ENCODE results near the gene CD82.

The CD82 gene

DNA sequence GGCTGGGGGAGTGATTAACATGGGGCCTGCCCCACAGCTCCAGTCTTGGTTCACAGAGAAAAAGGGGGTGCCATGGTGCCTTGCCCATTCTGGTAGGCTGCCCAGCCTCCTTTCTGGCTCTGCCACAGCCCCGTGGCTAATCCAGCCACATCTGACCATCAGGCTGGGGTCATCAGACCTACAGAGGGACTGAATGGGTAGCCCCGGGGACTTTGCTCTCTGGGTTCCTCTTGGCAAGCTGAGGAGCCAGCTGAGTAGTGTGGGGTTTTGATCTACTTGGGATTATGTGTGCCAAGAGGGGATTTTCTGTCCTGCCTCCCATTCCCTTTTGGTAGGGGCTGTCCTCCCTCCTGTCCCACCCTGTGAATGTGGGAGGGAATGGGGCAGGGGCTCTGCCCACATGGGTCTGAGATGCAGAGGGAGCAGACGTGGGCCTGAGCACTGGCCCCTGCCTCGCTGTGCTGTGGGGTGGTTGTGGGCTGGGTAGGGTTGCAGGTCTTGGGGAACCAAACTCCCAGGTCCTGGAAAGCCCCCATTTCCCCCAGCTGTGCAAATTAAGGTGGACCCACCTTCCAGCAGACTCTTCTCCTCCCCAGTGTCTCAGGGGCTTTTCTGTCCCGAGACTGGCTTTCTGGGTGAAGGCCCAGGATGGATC lies 32.0 kb downstream of the CD82 start:
- DNase-seq, result no peak

DNA sequence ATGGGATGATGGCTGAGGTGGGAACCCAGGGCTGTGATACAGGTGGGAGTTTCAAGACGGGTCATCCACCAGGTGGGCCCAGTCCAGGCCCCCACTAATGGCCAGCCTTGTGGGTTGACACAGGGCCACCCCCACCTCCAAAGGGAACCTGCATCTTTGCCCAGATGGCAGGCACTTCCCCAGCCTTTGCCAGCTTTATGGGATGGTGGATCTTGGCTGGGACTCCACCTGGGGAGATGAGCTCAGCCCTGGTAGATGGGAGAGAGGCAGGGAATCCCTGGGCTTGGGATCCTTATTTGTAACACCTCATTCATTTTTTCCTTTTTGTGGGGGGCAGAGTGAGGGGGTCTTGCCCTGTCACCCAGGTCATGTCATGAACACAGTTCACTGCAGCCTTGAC lies 33.4 kb downstream of the CD82 start:
- no peak for DNase-seq

DNA sequence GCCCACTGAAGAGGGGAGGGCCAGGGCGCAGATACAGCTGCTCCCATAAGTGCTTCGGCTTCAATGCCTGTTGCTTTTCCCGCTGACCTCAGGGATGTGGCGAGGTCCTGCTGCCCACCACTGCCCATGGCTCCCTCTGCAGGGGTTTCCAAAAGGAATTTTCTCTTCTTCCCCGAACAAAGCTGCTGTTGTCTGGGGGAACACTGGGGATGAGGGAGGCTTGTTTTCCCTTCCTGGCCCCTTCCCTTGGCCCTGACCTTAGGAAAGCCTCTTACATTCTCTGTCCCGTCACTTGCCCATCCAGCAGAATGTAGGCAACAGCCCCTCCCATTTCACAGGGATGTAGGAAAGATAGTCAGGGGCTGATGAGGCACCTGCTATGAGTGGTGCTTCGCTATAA lies 34.8 kb downstream of the CD82 start:
- peak in 1 of 58 donors; percentile 27 for DNase-seq

DNA sequence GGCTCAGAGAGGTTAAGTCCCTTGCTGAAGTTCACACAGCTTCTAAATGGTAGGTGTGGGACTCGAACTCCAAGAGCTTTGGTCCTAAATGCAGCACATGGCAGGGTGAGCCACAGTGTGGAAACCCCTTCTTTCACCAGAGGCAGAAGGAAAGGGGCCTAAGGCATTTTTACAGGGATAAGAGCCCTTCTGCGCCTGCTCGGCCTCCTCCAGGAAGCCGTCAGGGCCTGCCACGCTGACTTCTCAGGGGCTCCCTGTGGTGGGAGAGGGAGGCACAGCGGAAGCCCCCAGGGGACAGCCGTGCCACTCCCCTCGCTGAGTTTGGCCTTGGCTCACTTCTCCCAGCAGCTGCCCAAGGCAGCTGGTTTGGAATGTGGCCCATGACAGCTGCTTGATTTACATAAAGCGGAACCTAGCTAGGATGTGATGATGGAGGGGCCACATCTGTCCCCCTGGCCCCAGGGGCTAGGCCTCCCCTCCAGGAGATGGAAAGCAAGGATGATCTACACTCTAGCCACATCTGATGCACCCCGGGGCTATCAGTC lies 35.4 kb downstream of the CD82 start:
- peak in 8 of 58 donors; percentile 16 to 40 (median 24) for DNase-seq

DNA sequence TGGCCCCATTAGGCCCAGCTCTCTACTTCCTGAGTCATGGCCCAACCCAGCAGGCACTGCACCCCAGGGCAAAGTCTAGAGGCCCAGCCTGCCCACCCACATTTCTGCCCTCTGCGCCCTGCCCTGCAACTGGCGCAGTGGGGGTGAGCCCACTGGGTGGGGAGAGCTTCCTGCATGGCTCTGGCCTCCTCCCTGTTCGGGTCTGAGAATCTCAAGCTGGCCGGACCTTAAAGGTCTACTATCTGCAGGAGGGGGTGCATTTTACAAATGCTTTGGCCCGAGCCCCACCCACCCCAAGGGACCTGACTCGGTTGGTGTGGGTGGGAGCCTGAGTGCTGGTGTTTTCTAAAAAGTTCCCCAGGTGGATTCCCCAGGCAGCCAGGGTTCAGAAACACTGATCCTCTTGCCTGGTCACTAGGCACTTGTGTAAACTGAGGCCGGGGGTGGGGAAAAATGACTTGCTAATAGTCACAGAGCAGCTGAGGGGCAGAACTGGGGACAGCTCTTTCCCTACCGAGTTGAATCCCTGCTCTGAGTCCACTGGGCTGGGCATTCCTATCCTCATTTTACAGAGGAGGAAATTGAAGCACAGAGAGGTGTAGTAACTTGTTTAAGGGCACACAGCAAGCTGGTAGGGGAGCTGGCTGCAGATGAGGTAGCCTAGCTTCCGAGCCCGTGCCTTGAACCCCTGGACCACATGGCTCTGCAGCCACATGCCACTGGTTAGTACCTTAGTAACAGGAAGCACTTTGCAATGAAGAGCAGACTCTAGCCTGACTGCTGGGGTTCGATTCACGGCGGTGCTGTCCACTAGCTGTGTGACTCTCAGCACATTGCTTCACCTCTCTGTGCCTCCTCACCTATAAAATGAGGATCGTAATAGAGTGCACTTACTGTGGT lies 36.3 kb downstream of the CD82 start:
- no peak for DNase-seq

DNA sequence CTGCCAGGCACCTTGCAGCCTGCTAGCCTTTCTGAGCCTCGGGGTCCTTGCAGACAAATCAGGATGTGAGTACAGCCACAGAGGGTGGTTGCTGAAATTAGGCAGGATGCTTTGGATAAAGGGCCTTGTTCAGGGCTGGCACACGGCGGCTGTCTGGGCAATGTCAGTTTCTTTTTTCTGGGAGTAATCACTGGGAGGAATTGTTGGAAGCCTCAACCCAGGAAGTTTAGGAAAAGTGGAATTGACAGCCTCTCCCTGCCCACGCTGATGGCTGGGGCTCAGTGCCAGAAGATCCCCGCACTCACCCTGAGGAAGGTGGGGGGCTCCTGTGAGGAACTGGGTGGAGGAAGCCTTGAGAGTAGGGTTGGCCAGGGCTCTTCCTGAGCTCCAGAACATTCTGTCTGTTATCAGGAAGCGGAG lies 37.4 kb downstream of the CD82 start:
- no peak for DNase-seq

DNA sequence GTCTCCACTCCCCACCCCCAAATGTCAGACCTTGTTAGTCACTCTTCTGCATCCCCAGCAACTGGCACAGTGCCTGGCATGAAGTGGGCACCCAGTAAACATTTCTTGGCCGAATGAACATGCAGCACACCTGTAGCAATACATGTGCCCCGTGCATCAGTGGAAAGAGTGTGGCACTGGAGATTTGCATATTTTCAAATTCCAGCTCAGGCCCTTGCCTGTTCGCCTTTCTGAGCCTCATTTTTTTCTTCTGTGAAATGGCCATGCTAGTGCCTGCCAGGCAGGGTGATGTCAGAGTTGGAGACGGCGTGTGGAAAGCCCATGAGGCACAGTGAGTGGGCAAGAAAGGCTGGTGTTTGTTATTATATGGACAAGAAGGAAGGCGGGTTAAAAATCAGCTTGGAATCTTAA lies 38.7 kb downstream of the CD82 start:
- no peak for DNase-seq

DNA sequence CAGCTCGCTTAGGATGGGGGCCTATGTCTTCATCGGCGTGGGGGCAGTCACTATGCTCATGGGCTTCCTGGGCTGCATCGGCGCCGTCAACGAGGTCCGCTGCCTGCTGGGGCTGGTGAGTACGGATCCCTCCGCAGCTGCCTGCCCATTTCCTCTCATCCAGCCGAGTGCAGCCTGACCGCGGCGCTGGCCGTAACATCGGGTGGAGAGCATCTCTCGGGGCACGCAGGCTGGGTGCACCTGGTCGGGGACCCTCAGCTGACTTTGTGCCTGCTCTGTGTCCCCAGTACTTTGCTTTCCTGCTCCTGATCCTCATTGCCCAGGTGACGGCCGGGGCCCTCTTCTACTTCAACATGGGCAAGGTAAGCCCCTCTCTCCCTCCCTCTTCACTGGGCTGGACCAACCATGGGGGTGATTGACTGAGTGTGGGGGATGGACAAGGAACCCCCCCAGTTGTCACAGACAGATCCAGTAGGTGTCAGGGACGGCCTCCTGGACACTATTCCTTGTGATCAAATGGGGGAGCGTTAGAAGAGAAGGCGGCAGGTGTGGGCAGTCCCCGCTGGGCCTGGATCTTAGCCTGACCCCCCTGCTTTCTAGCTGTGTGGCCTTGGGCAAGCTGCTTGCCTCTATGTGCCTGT lies 39.7 kb downstream of the CD82 start:
- no peak for DNase-seq

DNA sequence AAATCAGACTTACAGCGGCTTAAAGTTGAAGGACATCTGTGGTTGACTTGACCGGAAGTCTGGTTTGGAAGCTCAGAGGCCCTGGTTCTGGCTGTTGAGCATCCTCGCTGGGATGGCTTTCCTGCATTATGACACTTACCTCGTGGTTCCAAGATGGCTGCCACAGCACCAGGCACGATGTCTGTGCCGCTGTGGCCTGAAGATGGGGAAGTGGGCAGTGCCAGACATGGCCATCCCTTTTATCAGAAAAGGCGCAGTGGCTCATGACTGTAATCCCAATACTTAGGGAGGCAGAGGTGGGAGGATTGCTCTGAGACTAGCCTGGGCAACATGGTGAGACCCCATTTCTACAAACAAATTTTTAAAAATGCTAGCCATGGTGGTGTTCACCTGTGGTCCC lies 40.5 kb downstream of the CD82 start:
- no peak for DNase-seq

DNA sequence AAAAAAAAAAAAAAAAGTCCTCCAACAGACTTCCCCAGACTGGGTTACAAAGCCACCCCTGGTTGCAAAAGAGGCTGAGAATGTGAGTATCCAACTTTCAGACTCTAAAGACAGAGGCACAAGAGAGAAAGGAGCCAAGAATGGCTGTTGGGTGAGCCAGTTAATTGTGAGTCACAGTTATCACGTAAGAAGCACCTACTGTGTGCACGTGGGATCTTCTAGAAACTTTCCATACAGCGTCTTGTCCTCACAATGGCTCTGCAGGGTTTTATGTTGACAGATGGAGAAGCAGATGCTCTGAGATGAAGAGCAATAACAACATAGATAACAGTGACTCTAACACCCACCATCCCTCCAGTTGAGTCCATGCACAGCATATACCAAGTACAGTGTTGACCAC lies 41.0 kb downstream of the CD82 start:
- no peak for DNase-seq

DNA sequence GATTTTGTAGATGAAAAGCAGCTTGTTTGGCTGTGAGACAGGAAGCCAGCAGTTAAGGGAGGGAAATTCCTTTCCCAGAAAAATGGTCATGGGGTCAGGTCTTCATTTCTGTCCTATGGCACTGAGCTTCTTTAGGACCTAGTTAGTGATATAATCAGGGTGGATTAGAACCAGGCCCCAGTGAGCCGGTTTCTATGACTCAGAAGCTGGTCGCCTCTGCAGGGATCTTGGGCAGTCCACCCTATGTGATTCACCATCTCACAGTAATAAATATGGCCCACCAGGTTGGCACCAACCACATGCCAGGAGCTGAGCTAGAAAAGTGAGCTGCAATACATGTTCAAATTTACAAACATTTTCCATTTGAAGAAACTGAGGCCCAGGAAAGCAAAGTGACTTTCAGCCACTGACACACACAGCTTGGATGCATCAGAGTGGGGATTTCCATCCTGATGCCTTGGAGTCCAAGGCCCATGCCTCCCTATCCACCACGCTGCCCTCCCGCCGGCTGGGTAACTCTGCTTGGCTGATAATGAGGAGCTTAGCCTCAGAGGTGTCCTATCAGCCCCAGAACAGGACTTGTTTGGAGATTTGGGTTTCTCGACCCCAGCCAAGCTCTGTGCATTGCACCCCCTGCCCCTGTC lies 42.0 kb downstream of the CD82 start:
- DNase-seq, result no peak

DNA sequence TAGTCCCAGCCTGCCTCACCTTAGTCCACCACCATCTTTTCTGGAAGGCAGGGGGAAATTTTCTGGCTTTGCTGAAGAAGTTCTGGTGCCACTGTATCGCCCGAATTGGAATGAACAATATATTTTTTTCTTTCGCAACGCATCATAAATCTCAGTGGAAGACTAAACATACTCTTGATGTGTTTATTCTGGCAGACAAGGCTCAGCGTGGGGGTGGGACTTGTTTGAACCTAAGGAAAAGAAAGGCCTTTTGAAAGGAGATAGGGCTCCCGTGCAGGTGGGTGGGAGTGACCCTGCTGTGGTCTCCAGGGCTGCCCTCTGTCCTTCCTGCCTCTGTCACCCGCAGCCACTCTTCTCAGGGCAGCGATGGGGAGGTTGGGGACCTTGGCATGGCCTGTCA lies 42.5 kb downstream of the CD82 start:
- no peak for DNase-seq

DNA sequence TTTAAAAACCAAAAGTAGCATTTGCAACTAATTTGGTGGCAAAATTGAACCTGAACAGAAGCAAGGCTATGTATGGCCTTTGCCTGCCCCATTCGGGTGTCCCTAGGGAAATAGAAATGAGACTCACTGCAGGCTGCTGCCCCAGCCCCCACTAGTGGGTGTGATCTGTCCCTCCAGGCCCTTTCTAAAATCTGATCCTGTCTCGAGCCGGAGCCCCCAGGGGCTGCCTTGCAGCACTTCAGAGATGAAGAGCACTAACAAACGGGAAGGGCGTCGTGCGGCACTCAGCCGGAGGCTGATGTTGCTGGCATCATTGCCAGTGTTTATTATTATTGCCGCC lies 43.2 kb downstream of the CD82 start:
- no peak for DNase-seq

DNA sequence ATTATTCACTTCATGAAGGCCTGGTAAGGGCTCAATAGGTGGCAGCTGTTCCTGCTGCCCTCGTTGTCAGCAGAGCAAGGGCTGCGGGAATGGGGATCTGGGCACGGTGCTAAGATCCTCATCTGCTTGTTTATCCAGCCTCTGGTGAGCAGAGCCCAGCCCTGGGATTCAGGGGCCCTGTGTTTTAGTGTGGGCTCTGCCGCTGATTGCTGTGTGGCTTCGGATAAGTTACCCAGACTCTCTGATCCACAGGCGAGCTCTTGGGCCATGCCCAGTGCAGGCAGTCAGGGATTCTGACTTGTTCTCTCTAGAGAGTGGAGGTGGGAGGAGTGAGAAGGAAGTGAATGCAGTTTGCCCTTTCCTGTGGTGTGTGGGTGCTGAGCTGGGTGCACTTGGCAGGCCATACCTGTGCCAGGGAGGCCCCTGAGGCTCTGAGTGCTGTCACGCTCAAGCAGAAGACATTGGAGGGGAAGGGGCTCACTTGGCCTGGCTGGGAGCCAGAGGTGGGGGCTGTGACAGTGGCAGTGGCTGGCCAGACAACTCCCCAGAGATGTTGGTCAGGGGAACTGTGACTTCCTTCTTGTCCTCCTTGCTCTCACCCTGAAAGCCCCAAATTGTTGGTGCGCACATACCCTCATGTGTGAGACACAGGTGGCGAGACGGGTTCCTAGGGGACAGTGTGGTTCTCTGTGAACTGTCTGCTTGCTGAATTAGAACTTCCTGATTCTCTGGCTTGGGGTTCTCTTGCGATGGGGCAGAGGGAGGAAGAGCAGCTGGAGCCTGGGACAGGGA lies 43.7 kb downstream of the CD82 start:
- no peak for DNase-seq

DNA sequence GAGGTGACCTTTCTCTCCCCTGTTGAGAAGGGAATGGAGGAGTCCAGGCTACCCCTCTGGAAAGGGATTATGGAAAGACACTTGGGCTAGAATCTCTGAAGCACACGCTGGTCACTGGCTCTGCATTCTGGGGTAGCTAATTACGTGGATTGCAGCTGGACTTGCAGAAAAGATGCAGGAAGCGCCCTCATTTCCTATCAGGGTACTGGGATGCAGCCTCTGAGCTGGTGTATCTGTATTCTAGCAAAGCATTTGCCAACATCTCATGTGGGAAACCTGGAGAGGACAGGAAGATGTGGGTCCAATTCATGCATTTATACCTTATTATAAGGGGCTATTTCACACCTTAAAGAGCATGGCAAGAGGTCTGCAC lies 44.3 kb downstream of the CD82 start:
- DNase-seq, result no peak

DNA sequence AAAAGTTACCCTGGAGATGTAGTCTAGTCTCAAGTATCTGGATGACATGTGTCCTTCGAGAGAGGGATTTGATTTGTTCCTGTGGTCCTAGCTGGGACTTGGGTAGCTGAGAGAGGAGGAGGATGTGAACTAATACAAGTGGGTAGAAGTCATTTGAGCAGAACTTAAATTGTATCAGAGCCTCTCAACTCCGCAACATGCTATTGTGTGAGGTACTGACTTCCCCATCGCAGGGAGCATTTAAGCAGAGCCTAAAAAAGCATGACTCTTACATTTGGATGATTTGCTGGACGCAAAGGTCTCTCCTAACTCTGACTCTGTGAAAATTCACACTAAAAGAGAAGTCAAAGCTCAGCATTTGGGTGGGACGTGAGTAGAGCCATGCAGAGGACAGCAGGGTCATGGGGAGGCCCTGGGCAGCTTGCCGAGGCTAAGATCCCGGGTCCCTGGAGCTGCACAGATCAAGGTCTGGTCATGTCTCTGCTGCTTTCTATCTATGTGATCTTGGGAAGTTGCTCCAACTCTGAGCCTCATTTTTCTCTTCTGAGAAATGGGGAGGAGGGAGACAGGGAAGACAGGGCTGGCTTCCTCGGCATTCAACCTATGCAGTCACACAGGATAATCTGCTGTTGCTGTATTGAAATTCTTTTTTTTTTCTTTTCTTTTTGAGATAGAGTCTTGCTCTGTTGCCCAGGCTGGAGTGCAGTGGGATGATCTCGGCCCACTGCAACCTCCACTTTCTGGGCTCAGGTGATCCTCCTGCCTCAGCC lies 44.9 kb downstream of the CD82 start:
- no peak for DNase-seq

DNA sequence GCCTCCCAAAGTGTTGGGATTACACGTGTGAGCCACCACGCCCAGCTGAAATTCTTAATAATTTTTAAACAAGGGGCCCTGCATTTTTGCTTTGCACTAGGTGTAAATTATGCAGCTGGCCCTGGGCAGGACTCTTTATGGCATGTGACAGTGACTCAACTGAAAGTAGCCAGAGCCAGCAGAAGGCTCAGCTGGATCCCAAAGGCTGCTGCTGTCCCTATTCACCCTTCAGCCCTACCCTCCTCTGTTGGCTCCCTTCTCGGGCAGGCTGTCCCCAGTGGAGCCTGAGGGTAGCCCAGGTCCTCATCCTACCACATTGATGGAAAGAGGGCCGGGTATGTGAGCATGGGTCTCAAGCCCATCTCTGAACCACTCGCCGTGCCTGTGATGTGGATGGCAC lies 45.6 kb downstream of the CD82 start:
- DNase-seq, result peak in 2 of 58 donors; percentile 18 to 68

DNA sequence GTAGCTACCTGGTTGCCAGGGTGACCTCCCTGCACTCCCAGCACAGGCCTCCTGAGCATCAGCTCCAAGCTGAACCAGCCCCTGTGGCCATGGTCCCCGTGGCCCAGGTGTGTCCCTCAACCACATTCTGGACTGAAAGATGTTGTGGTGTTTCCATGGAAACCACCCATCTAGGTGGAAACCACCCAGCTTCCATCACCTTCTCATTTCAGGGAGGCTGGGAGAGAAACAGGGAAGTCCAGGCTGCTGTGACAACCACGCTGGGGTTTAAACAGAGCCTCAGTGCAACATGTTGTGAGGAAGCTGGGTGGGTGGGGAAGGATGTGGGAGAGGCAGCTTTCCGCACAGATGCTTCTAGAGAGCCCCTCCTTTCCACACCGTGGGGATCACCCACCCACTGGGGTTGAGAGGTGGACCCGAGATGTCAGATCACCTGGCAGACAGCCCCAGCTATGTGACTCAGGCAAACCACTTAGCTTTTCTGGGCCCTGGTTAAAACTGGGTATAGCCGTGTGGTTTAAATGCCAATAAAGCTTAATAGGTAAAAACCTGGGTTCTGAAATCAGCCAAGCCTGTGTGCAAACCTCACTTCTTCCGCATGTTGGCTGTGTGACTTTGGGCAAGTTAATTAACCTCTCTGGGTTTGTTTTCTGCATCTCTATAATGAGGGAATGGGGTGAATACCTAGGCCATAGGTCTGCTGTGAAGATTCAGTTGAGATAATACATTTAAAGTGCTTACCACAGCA lies 46.4 kb downstream of the CD82 start:
- peak in 2 of 58 donors; percentile 12 to 38 for DNase-seq

DNA sequence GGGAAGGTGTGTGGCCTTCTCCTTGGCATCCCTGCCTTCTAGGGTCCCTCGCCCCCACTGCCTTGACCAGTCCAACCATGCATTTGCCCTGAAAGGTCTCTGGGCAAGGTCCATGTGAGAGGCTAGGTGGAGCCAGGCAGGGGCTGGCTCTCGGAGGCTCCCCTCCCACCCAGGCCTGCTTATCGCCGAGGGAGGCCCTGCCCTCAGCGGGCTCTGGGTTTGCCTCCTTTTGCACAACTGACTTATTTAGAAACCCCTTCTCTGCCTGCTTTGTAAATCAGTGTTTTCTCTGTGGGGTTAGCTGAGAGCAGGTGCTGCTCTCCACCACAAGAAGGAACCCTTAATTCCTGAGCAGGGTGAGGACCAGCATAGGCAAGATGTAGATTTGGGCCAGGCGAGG lies 47.7 kb downstream of the CD82 start:
- no peak for DNase-seq
